ENCODE data around the gene ANKRD26.

ANKRD26 gene

GRCh38 chr10:27019827-27020226 is 80.5 kb downstream of the ANKRD26 start:
- DNase-seq (ENCODE audit: low read depth), result no peak

- no peak for DNase-seq (ENCODE audit: low read depth)
Measured at GRCh38 chr10:26997610-26998009, 102.7 kb downstream of the ANKRD26 start.

- no peak for DNase-seq (ENCODE audit: low read depth)
Measured at GRCh38 chr10:26994743-26995142, 105.6 kb downstream of the ANKRD26 start.

- DNase-seq (ENCODE audit: low read depth), result no peak
Measured at GRCh38 chr10:26987851-26988250, 112.4 kb downstream of the ANKRD26 start.

- no peak for DNase-seq (ENCODE audit: low read depth)
Measured at GRCh38 chr10:26983156-26983555, 117.1 kb downstream of the ANKRD26 start.

GRCh38 chr10:26982058-26982457 is 118.2 kb downstream of the ANKRD26 start:
- no peak for DNase-seq (ENCODE audit: low read depth)

- no peak for DNase-seq (ENCODE audit: low read depth)
Measured at GRCh38 chr10:26981232-26981824, 119.0 kb downstream of the ANKRD26 start.

- DNase-seq (ENCODE audit: low read depth), result no peak
Measured at GRCh38 chr10:26978519-26978918, 121.8 kb downstream of the ANKRD26 start.

GRCh38 chr10:26977635-26978034 is 122.7 kb downstream of the ANKRD26 start:
- DNase-seq (ENCODE audit: low read depth), result no peak

- DNase-seq (ENCODE audit: low read depth), result no peak
Measured at GRCh38 chr10:26970667-26971066, 129.6 kb downstream of the ANKRD26 start.

GRCh38 chr10:26969145-26969926 is 131.0 kb downstream of the ANKRD26 start:
- DNase-seq (ENCODE audit: low read depth), result no peak

- no peak for DNase-seq (ENCODE audit: low read depth)
Measured at GRCh38 chr10:26962835-26963234, 137.5 kb downstream of the ANKRD26 start.

GRCh38 chr10:26960308-26960707 is 140.0 kb downstream of the ANKRD26 start:
- no peak for DNase-seq (ENCODE audit: low read depth)

- DNase-seq (ENCODE audit: low read depth), result no peak
Measured at GRCh38 chr10:26959841-26960240, 140.5 kb downstream of the ANKRD26 start.

All from activated T-helper 1 cell treated with Interleukin-2 at 50 U/mL for 16 hours (primary cell).